Astrocyte of the cerebellum (primary cell): Measurements from ENCODE around the gene LSM7.
A peak's percentile ranks its signal among the peaks of the same experiment; 100 is the strongest.

Source experiments
- DNase-seq: peaks from one replicate; pipeline ENCODE4 v3.0.0-alpha.2; 2011; ENCODE audit warnings: low read depth
- H3K4me3 ChIP-seq: 2 replicates; pipeline ENCODE4 v1.5.1; 2011; ENCODE audit warnings: mild to moderate bottlenecking, low read depth, low read length, moderate library complexity
- in situ Hi-C: cut with HindIII; loops from 2 replicates; pipeline ENCODE4 v1.10.0; 2017; ENCODE audit warnings: low sequenced_read_pairs
- TF ChIP-seq, protein P1 (sequence below): IDR thresholded peaks from 2 replicates; pipeline ENCODE4 v1.5.1; 2012; ENCODE audit warnings: low read length, low read depth, moderate library complexity, mild to moderate bottlenecking; ENCODE audit errors: missing control alignments

LSM7 gene

GRCh38 chr19:2317300-2317699, 11.1 kb downstream of the LSM7 start:
- in situ Hi-C loops, result no loop called here
- TF ChIP-seq, protein P1, sequence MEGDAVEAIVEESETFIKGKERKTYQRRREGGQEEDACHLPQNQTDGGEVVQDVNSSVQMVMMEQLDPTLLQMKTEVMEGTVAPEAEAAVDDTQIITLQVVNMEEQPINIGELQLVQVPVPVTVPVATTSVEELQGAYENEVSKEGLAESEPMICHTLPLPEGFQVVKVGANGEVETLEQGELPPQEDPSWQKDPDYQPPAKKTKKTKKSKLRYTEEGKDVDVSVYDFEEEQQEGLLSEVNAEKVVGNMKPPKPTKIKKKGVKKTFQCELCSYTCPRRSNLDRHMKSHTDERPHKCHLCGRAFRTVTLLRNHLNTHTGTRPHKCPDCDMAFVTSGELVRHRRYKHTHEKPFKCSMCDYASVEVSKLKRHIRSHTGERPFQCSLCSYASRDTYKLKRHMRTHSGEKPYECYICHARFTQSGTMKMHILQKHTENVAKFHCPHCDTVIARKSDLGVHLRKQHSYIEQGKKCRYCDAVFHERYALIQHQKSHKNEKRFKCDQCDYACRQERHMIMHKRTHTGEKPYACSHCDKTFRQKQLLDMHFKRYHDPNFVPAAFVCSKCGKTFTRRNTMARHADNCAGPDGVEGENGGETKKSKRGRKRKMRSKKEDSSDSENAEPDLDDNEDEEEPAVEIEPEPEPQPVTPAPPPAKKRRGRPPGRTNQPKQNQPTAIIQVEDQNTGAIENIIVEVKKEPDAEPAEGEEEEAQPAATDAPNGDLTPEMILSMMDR, result no peak
- DNase-seq, result no peak
- no peak overlapping the region for H3K4me3 ChIP-seq

DNA sequence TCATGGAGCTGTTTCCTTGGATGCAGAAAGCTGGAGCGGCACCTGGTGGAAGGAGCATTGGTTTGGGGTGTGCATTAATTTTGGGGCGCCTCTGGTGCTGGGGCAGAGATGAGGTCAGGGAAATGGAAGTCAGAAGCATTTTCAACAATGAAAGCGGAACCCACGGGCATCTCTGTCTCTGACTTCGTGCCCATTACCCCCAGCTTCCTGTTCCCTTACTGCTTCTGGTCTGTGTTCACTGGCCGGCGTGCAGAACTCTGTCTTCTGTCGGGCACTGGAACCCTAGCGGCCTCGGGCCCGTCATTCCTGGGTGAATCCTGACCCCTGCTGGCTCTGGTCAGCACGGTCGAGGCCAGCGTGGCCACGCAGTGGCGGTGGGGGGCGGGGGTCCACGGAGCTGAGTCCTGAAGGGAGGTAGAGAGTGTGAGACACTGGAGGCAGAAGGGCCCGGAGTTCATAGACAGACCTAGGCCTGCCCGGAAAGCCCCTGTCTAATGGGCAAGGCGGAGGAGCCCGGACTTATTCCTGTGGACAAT, 12.5 kb downstream of the LSM7 start:
- no peak overlapping the region for H3K4me3 ChIP-seq
- TF ChIP-seq, protein P1, result peak; percentile 60
- in situ Hi-C loops, result no loop called here
- peak; percentile 24 for DNase-seq

DNA sequence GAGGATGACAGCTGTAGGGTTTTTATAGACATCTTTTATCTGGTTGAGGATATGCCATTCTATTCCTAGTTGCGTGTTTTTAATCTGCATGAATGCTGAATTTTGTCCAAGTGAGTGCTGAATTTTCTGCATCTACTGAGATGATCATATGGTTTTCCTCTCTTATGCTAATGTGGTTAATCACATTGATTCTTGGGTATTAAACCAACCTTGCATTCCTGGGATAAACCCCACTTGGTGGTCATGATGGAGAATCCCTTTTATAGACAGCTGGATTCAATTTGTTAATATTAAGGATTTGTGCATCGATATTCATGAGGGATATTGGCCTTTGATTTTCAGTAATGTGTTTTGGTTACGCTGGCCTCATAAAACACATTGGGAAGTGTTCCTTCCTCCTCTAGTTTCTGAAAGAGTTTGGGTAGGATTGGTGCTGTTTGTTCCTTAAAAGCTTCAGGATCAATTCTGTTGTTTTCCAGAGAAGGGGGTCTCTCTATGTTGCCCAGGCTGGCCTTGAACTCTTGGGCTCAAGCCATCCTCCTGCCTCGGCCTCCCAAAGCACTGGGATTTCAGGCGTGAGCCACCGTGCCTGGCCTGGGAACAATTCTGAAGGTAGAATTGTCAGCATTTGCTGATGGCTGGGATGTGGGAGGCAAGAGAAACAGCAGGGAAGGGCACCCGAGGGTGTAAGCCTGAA, 13.1 kb downstream of the LSM7 start:
- TF ChIP-seq, protein P1, result no peak
- no peak overlapping the region for H3K4me3 ChIP-seq
- DNase-seq, result no peak
- in situ Hi-C loops, result no loop called here

DNA sequence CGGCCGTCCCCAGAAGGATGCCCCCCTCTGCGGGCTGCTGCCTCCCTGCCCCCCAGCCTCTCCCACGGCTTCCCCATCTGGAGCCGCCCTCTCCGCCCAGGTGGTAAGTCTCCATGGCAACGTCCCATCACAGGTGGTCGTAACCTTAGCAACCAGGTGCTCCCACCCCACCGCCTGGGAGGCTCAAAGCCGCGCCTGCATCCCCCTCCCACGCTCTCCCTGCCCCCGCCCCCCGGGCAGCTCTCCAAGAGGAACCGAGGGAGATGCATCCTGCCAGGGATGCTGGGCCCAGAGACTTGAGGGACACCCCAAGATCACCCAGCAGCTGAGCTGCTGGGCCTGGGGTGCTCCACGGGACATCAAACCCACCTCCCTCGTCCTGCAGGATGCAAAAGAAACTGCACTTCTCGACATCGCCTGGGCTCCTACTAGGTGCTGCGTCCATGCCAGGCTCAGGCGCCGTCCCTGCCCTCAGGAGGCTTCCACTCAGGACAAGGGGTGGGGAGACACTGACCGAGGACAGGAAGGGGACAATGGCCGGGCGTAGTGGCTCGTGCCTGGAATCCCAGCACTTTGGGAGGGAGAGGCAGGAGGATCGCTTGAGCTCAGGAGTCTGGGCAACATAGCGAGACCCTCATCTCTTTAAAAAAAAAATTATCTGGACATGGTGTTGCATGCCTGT, 15.4 kb downstream of the LSM7 start:
- in situ Hi-C loops, result no loop called here
- no peak for DNase-seq
- no peak overlapping the region for H3K4me3 ChIP-seq
- TF ChIP-seq, protein P1, result no peak

- in situ Hi-C loops, result no loop called here
- no peak overlapping the region for H3K4me3 ChIP-seq
- TF ChIP-seq, protein P1, result no peak
- no peak for DNase-seq
Observed at GRCh38 chr19:2311093-2311492, 17.3 kb downstream of the LSM7 start.

DNA sequence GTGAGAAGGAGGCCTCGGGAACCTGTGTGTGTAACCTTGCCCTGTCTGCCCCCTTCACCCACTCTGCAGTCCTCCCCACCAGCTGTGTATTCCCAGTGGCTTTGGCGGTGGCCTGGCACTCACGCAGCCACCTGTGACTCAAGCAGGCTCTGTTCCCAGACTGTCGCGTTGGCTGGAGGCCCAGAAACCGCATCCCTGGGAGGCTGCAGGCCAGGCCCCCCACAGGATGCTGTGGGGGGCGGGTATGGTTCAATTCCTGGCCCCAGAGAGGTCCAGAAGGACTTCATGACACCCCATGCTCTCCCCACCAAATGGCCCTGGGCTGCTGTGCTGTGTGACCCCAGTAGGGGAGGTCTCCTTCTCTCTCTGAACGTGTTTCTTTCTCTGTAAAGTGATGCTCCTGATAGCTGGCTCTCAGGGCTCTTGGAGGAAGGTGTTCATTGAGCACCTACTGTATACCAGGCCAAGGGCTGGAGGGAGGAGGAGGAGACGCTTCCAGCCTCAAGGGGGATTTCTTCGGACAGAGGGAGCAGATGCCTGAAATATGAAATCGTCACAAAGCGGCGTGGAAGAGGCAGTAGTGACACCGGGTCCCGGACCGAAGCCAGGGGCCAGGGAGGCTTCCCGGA, 18.5 kb downstream of the LSM7 start:
- peak; percentile 15 for DNase-seq
- no peak overlapping the region for H3K4me3 ChIP-seq
- in situ Hi-C loops, result no loop called here
- TF ChIP-seq, protein P1, result no peak
